HUDEP-2 (cell line): ENCODE data around the gene C6orf136.

ENCODE experiments used
- DNase-seq, 76 experiments: peaks; one replicate each; lab custom pipeline; 2025; ENCODE audit not compliant: unreplicated experiment in 76 of 76; lab: John Stamatoyannopoulos, UW

Gene C6orf136, protein sequence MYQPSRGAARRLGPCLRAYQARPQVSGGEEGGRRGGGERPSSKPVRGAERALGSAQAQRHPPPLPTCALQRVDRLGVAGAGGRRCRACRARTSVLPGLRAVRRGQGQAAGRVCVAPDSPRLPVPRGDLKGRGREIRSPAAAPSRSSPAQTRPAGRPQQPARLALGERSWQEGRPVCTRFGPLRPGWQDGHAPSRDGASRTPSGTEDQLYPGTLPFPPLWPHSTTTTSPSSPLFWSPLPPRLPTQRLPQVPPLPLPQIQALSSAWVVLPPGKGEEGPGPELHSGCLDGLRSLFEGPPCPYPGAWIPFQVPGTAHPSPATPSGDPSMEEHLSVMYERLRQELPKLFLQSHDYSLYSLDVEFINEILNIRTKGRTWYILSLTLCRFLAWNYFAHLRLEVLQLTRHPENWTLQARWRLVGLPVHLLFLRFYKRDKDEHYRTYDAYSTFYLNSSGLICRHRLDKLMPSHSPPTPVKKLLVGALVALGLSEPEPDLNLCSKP

DNA sequence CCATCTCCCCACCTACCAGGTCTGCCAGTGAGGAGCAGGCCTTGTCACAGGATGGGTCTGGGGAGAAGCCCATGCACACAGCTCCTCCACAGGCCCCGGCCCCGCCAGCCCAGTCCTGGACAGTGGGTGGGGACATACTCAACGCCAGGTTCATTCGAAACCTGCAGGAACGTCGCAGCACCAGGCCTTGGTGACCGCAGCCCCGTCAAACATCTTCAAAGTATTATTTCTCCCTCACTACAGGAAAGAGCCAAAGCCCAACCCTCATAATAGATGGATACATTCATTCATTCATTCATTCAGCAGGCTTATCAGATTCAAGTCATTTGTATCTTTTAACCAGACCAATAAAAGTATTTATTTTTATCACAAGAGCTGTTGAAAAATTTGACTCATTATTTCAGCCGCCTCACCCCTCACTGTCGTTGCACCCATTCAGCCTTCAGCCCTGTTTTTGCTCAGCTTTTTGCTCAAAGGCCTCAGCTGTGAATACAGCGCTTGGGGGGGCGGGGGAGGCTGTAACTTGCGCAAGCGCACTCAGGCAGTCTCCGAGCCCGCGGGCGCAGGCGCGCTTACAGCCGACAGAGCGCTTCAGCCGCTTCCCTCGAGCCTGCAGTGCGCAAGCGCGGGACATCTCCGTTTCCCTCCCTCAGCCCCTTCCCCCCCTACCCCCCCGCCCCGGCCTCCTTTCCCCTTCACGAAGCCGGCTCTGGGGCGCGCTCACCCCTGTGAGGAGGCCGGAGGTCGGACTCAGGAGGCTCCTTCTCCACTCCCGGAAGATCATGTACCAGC, at the start of gene C6orf136:
C6orf136 (plus strand) TSS at position 684 of the 792 bp plus-strand sequence; CDS start at position 783, 99 bp downstream.
- peak in 74 of 76 experiments; percentile 62 to 96 (median 90) for DNase-seq

DNA sequence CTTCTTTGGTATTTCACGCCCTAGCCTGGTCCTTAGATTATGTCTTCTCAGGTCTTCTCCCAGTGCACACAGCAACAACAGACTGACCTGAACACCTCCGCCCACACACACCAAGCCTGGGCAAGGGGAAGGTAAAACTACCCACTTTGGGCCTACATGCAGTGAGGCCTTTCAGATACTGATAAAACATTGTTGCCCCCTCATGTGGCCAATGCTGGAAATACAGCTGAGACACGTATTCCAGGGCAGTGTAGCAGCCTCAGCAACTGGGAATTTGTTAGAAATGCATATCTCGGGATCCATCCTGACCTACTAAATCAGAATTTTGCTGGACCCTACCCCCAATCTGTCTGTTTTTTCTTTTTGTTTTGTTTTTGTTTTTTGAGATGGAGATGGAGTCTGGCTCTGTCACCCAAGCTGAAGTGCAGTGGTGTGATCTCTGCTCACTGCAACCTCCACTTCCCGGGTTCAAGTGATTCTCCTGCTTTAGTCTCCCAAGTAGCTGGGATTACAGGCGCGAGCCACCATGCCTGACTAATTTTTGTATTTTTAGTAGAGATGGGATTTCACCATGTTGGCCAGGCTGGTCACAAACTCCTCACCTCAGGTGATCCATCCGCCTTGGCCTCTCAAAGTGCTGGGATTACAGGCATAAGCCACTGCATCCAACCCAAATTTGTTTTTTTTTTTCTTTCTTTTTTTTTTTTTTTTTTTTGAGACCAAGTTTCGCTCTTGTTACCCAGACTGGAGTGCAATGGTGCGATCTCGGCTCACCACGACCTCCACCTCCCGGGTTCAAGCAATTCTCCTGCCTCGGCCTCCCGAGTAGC, 49.4 kb upstream of the C6orf136 start:
- DNase-seq: peak in 72 of 76 experiments; percentile 11 to 89 (median 69)

DNA sequence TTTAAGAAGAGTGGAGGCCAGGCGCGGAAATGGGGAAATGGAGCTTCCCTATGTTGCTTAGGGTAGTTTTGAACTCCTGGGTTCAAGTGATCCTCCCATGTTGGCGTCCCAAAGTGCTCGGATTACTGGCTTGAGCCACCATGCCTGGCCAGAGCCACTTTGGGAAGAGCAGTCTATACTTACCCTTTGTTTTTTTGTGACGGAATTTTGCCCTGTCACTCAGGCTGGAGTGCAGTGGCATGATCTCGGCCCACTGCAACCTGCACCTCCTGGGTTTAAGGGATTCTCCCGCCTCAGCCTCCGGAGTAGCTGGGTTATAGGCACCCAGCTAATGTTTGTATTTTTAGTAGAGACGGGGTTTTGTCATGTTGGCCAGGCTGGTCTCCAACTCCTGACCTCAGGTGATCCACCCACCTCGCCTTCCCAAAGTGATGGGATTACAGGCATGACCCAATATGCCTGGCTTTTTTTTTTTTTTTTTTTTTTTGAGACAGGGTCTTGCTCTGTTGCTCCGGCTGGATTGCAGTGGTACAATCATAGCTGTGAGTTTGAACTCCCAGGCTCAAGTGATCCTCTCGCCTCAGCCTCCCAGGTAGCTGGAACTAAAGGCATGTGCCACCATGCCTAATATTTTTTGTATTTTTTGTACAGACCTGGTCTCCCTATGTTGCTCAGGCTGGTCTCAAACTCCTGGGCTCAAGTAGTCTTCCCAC, 47.9 kb upstream of the C6orf136 start:
- no peak for DNase-seq

DNA sequence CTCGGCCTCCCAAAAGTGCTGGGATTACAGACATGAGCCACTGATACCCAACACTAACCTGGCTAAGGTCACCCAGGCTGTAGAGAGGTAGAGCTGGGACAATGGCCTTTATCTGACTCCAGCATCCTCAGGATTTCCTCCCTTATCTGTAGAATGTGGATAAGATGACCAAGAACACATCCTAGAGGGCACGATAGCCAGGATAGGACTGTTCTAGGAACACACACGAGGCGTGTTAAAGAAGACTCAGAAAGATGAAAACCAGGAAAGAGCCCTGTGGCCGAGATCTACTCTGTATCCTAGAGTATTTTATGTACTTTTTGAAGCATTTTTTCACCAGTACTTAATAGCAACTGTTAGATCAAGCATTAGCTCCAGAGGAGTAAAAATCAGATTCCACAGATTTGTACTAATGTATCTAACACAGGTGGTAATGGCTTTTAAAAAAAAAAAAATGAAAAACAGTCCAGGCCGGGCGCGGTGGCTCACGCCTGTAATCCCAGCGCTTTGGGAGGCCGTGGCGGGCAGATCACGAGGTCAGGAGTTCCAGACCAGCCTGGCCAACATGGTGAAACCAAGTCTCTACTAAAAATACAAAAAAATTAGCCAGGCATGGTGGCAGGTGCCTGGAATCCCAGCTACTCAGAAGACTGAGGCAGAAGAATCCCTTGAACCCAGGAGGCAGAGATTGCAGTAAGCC, 47.2 kb upstream of the C6orf136 start:
- DNase-seq: no peak

DNA sequence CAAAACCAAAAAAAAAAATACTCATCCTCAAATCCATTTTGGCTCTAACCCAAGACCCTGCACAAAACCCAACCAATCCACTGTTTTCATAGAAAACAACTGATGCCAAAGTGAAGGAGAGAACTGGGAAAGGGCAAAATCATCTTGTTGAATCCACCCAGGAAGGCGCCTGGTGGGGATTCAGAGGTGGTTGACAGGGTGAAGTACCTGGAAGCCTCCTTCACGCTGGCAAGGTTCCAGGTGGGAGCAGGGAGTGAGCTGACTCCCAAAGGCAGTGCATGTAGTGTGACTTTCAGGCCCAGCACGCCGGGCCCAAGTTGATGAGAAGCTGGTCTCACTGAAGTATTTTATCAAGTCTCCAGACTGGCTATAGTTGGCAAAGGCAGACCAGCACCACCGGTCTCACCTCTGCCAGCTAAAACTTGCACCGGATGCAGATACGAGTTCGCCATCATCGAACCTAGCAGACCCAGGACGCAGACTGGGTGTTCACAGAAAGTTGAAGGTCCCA, 46.4 kb upstream of the C6orf136 start:
- peak in 1 of 76 experiments; percentile 31 for DNase-seq

DNA sequence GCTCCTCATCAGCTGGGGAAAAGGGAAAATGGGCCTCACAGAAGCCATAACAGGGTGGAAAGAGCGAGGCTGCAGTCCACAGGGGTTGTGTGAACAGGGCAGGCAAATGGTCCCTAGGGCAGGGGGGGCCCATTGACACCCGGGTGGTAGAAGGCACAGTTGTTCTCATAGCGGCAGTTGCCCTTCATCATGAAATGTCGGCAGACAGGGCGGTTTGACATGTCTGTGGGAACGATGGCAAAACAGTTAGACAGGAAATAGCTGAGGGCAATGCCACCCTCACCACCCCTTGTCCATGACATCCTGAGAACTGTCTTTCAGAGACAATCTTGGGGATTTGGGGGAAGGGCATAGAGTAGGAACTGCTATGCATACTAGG, 45.5 kb upstream of the C6orf136 start:
- no peak for DNase-seq

DNA sequence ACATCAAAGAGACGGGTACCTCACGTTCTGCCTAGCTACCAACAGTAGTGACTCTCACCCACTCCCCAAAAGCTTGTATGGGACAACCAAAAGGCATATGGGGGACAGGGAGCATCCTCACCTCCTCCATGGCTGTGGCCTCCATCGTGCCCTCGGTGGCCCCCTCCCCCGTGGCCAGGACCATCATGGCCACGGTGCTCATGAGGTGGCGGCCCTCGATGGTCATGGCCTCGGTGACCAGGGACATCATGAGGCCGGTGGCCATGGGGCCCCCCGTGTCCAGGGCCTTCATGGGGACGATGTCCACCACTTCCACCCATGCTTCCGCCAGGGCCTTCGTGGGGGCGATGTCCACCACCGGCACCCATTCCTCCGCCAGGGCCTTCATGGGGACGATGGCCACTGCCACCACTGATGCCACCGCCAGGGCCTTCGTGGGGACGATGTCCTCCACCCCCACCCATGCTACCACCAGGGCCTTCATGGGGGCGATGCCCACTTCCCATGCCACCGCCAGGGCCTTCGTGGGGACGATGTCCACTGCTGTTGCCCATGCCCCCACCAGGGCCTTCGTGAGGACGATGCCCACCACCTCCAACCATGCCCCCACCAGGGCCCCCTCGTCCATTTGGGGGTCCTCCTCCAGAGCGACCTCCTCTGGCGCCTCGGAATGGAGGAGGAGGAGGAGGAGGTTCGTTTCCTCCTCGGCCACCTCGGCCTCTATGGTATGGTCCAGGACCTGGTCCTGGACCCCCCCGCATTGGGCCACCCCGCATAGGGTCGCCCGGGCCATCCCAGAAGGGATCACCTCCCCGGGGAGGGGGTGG, 44.9 kb upstream of the C6orf136 start:
- DNase-seq: no peak

DNA sequence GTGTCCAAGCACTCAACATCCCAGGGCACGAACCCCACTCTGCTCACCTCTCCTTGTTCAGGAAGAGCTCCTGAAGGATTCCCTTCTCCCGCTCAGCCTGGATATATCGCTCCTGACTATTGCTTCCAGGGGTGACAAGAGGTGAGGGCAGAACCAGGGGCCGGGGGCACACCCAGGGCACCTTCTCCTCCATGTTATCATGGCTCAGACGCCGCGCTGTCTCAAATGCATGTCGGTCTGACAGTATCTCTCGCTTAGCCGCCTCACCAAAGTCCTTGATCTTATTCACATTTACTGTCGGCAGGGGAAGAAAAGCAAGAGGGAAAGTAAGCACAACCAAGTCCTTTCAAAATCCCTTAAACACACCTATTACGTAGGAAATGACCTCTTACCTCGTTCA, 43.0 kb upstream of the C6orf136 start:
- DNase-seq: no peak

DNA sequence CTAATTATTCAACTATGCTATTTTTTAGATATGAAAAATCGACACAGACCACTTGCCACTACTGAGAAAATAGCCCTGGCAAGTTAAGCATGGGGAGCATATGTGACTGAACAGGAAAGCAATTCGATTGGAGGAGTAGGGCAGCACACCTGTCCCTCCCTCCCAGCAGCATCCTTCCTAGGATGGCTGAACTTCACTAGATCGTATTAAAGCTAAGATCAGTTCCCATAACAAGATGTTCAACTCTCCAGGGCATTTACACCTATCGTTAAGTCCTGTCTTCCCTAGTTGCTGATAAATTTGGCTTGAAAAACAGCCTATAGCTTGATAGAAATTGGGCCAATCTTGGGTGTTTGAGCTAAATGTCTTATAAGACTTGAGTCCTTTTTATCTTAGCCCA, 36.9 kb upstream of the C6orf136 start:
- DNase-seq: no peak

DNA sequence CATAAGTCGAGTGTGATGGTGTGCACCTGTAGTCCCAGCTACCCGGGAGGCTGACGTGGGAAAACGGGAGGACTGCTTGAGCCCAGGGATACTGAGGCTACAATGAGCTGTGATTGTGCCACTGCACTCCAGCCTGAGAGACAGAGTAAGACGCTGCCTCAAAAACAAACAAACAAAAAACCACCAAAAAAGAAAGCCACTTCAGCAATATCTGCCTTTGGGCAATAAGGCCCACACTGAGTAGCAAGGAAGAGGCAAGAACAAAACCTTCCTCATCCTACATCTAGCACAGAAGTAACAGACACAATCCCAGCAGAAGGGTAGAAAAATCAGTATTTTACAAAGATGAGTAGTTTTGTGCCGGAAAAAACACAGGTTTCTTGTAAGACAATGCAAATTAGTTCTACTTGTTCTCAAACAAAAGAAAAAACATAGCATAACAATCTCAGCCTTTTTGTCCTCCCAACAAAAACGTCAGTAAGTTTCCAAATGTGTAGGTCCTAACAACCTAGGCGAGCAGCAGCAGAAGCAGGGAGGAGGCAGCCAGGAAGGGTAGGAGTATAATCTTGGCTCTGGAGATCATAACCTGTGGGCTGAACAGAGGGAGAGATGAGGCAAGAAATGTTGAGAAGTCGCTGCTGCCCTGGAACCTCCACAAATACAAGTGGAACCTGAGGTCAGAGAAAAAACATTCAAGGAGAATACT, 35.6 kb upstream of the C6orf136 start:
- no peak for DNase-seq

DNA sequence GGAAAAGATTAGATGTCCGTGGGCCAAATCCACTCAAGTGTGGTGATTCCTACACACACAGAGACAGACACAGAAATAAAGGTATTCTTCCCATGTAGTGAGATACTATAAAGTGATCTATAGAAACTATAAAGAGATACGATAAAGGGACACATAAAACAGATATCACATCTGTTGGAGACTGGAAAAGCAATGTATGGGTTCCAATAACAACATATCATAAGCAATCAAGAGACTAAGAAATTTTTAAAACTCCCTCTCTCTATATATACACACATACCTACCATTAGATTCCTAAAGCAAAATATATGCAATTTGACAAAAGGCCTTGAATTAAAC, 35.1 kb upstream of the C6orf136 start:
- no peak for DNase-seq

DNA sequence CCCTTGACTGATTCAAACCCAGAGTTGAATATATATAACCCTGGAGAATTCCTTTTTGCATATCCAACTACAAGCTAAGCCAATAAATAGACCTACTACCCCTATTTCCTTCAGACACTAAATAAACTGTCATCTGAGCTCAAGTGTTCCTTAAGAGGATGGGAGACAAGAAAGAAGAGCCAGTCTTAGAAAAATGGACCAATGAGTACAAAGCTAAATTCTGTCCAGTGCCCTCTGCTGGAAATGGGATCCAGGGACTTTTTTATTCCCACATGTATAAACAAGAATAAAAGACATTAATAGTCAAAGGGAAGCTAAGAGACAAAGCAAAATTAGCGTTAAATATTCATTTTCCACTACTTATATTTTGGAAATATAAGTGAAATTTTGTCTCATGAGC, 34.7 kb upstream of the C6orf136 start:
- DNase-seq: peak in 7 of 76 experiments; percentile 16 to 37 (median 22)

DNA sequence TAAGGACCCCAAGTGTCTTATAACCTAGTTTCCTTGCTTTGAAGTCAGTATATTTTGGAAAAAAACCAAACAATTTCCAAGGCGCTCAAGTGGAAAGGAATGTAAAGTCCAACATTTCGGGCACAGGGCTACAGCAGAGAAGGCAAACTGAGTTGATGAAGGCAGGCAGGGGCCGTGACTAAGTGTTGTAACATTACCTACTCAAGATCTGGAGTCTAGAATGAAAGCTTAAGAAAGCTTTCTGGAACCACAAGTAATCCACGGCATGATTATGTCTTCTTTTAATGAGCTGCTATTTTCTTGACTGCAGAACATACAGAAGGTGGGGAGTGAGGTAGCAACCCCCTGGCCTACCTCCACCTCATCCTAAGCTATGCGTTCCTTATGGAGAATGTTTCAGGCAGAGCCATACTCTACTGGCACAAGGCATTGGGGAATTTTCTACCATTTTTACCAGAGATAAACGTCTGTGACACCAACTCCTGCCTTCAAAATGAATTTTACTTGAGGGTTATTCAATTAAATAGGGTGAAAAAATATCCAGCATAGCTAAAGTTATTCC, 34.2 kb upstream of the C6orf136 start:
- DNase-seq: no peak

DNA sequence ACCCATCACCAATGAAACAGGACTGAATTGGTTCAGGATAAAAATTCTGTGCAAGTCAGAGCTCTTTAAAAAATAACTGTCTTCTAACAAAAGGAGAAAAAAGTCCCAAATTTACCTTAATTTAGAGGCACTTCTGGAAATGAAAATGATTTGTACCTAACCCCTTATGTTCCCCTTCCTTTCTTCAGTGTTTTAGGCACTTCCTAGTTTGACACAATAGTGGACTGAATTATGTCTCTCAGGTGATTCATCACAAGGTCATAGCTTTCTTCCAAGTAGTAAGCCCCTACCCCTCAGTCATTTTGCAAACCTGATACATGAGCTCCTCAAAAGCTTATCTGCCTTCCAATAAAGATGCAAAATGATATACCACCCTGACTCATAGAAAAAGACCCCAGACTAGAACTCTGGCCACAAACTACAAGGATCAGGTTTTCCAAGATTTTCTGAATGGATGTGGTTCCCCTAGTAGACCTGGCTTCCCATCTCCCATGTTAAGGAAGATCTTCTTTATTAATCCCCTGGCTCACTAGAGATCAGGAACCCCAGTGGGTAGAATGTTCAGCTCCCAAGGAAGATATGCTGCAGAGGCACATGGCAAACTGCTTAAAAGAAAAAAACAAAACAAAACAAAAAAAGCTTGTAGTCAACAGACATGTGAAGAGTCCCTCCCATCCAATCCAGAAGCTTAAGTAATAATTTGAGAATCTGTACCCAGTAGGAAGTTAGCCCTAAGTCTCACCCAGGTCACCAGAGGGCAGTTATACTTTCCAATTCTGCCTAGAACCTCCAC, 33.5 kb upstream of the C6orf136 start:
- DNase-seq: peak in 1 of 76 experiments; percentile 13

DNA sequence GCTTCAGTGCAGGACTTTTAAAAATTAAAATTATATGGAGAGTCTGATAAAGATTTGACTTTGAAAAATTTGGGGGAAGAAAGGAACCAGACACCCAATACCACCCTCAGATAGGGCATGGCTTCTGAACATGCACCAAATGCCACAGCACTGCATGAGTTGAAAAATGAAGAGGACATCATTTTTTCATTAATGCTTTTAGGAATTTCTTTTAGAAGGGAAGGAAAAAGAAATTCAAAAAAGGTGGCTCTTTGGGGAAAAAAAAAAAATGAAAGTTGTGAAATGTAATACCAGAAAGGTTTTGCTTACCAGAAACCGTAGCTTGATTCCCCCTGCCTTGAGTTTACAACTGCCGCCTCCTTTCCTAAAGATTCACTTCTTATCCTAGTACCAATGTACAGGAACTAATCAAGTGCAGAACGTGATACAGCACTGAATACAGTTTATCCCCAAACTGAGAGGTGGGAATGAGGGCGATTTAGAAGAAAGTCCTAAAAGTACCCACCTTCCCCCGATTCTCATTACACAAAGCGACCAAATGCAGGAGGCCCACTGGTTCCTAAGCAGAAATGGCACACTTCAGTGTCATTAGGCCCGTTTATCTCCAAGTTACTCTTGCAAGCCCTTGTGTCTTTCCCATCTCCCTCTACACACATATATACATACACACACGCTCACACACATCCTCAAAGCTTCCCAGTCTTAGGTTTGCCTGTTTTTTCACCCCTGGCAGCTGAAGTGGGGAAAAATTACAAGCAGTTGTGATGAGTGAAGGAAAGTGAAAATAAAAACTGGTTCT, 32.7 kb upstream of the C6orf136 start:
- DNase-seq: peak in 12 of 76 experiments; percentile 27 to 55 (median 44)

DNA sequence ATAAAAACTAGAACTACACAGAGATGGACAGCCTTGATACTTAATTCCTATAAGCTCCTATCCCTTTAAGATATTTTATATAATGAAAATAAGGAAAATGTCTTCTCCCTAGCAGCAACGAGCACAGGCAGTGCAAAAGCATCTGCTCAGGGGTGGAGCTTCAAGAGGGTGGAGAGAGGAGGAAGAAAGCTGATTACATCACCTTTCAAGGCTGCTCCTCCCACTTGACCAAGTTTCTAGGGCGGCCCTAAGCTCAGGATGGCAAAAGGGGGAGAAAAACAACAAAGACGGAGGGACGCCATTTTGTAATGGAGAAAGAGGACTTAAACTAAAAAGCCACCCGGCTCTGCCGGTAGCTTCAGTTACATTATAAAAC, 32.1 kb upstream of the C6orf136 start:
- peak in 74 of 76 experiments; percentile 54 to 99 (median 94) for DNase-seq
